ENCODE measurements around the gene RMI2. TPM values are rescaled to one million over a fixed set of nuclear protein-coding genes. Genes with fewer than 3 reads are reported as not detected.

Gene RMI2
- polyA plus RNA-seq, 1 donor from 2014 or later = 13.8 TPM

DNA sequence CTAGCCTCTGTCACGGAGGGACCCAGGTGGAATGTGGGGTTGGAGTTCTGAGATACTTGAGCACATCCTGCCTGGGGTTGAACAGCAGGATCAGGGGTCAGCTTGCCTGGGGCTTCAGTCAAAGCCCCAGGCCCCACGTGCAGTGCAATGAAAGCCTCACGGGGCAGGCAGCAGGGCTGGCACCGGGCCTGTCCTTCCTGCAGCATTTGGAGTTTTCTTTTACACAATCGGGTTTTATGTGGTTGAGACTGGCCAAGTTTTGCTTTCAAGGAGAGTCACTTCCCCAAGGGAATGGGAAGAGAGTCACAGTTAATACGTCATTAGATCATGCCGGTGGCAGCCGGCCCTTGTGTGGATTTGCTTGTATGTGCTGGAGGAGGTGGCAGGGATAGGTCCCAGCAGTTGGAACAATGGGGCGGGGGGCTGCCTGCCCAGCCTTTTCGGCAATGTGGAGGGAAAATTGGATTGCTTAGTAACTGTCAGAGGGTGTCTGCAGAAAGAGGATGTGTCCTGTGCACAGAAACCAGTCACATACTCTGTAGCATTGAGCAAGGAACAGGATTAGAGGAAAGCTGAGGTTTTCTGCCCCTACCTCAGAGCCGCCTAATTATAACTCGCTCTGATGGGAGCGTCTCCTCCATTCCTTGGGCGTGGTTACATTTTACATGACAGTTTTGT, 4.5 kb downstream of the RMI2 start:
- peak overlapping the region in 2 of 3 donors; percentile 4 to 16 for H3K27ac Mint-ChIP-seq
- peaks cover 2% of the 10 kb centered on the region for H3K36me3 Mint-ChIP-seq
- no peaks in the 10 kb centered on the region for H3K9me3 Mint-ChIP-seq
- H3K27me3 Mint-ChIP-seq = no peaks in the 10 kb centered on the region
- H3K4me3 Mint-ChIP-seq = peak overlapping the region in 2 of 4 donors; percentile 16 to 60
- H3K4me1 Mint-ChIP-seq = peaks cover 21 to 29% (median 25%) of the 10 kb centered on the region in 3 donors

- H3K4me3 Mint-ChIP-seq = no peak overlapping the region
- H3K4me1 Mint-ChIP-seq = peaks cover 25 to 32% (median 26%) of the 10 kb centered on the region in 3 donors
Measured at GRCh38 chr16:11350519-11350918, 5.3 kb downstream of the RMI2 start.

DNA sequence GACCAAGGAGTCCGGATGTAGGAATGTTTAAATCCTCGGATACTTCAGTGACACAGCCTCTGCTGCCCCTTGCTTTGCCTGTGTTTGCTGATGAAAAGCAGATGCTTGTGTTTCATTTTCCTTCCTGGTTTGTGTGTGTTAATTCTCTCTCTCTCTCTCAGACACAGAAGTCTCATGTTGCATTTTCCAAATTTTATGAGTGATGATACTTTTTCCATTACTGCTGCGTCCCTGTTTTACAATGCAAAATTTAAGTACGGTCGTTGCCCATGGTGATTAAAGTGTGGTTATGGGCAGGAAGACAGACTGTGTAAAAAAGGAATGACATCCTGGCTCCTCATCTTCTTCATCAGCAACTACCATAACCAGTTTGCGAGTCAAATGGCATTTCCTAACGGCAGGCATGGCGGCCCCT, 5.7 kb downstream of the RMI2 start:
- peak overlapping the region in 1 of 3 donors; percentile 62 for H3K27ac Mint-ChIP-seq
- no peaks in the 10 kb centered on the region for H3K27me3 Mint-ChIP-seq
- H3K36me3 Mint-ChIP-seq = peaks cover 2% of the 10 kb centered on the region
- no peaks in the 10 kb centered on the region for H3K9me3 Mint-ChIP-seq
- H3K4me1 Mint-ChIP-seq = peaks cover 28 to 30% (median 29%) of the 10 kb centered on the region in 3 donors
- peak overlapping the region in 1 of 4 donors; percentile 46 for H3K4me3 Mint-ChIP-seq

More at GRCh38 chr16:11350519-11350918, 5.3 kb downstream of the RMI2 start:
- Mint-ChIP-seq H3K27ac (peak overlapping the region in 1 of 3 donors; percentile 62), H3K9me3 (no peaks in the 10 kb centered on the region), H3K36me3 (peaks cover 2% of the 10 kb centered on the region), H3K27me3 (no peaks in the 10 kb centered on the region)

DNA sequence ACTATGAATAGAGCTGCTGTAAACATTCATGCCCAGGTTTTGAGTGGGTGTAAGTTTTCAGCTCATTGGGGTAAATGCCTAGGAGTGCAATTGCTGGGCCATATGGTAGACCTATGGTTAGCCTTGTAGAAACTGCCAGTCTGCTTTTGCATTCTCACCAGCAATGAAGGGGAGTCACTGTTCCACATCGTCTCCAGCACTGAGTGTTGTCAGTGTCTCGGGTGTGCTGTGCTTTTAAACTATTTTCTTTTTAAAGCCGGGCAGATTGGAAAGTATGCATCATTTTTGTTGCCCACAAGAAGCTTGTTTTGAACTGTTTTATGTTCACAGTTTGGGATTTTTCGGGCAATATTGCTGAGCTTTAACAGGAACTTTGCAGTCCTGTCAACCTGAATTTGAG, 7.9 kb downstream of the RMI2 start:
- Mint-ChIP-seq H3K4me3 (no peak overlapping the region), H3K9me3 (no peaks in the 10 kb centered on the region), H3K27me3 (peaks cover 2% of the 10 kb centered on the region)

GRCh38 chr16:11354407-11354732, 9.1 kb downstream of the RMI2 start:
- H3K27me3 Mint-ChIP-seq = peaks cover 8% of the 10 kb centered on the region
- peak overlapping the region; percentile 52 to 90 (median 64) for H3K4me3 Mint-ChIP-seq
- peaks cover 4% of the 10 kb centered on the region for H3K36me3 Mint-ChIP-seq
- no peaks in the 10 kb centered on the region for H3K9me3 Mint-ChIP-seq
- peak overlapping the region; percentile 56 to 94 (median 67) for H3K27ac Mint-ChIP-seq
- H3K4me1 Mint-ChIP-seq = peaks cover 30 to 31% (median 30%) of the 10 kb centered on the region in 3 donors

More for the DNA sequence above, 7.9 kb downstream of the RMI2 start:
- Mint-ChIP-seq H3K27ac (no peak overlapping the region), H3K36me3 (peaks cover 4% of the 10 kb centered on the region), H3K4me1 (peaks cover 30 to 31% (median 30%) of the 10 kb centered on the region in 3 donors)

- H3K27me3 Mint-ChIP-seq = peaks cover 11% of the 10 kb centered on the region
- peaks cover 4% of the 10 kb centered on the region for H3K36me3 Mint-ChIP-seq
- H3K4me3 Mint-ChIP-seq = peak overlapping the region; percentile 52 to 90 (median 64)
- H3K9me3 Mint-ChIP-seq = no peaks in the 10 kb centered on the region
- H3K27ac Mint-ChIP-seq = peak overlapping the region; percentile 56 to 94 (median 67)
- peaks cover 28 to 31% (median 30%) of the 10 kb centered on the region in 3 donors for H3K4me1 Mint-ChIP-seq
Measured at GRCh38 chr16:11354733-11355574, 9.7 kb downstream of the RMI2 start.

DNA sequence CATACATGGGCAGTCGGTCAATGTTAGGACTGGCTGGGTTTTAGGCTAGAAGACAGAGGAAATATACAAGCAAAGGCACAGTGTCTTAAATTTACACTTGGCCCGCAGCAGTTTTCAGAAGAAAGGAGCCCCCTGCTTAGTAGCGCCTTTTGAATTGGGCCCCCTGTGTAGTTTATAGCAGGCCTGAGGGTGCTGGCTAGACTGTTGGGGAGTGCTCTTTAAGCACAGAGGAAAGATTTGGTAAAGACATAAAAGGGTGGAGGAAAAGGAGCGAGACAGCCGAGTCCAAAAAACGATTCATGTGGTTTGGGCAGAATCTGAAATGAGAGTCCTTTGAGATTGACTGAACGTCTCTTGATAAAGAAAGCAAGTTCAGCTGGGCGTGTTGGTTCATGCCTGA, 10.6 kb downstream of the RMI2 start:
- H3K4me3 Mint-ChIP-seq = peak overlapping the region in 3 of 4 donors; percentile 6 to 73 (median 55)
- H3K4me1 Mint-ChIP-seq = peaks cover 28 to 32% (median 32%) of the 10 kb centered on the region in 3 donors
- H3K9me3 Mint-ChIP-seq = no peaks in the 10 kb centered on the region
- peaks cover 14% of the 10 kb centered on the region for H3K27me3 Mint-ChIP-seq
- H3K27ac Mint-ChIP-seq = peak overlapping the region in 2 of 3 donors; percentile 20 to 78
- H3K36me3 Mint-ChIP-seq = peaks cover 6% of the 10 kb centered on the region

DNA sequence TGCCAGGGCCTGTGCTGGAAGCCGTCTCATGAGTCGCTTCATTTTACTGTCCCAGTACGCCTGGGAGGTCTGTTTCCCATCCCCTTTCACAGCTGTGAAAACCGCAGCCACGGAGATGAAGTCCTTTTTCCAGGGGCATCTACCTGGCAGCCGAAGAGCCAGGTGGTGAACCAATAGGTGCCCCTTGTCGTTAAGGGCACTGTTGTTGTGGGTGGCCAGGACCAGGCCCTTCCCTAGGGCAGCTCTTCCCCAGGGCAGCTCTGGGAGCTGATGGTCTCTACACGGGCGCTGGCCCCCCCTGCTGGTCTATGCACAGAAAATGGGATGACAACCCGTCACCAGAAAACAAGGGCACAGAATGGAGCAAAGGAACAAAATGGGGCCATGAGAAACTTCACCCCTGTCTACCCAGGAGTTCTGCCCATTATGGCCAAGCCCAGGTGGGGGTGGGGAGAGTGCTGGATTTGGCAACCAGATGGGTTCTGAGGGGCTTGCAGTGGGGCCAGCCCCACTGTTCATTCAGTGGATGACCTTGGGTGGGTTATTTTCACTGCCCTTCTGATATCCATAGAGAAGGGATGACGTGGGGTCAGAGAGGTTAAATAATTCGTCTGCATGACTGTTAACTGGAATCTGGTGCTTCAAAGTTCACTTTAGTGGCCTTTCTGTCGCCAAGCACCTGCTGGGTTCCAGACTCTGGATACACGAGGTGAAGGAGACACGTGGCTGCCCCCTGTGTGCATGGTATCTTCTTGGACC, 11.5 kb downstream of the RMI2 start:
- H3K4me1 Mint-ChIP-seq = peaks cover 33 to 37% (median 36%) of the 10 kb centered on the region in 3 donors
- H3K27me3 Mint-ChIP-seq = peaks cover 22% of the 10 kb centered on the region
- H3K36me3 Mint-ChIP-seq = peaks cover 6% of the 10 kb centered on the region
- no peaks in the 10 kb centered on the region for H3K9me3 Mint-ChIP-seq
- H3K27ac Mint-ChIP-seq = peak overlapping the region in 1 of 3 donors; percentile 19
- H3K4me3 Mint-ChIP-seq = peak overlapping the region in 2 of 4 donors; percentile 28 to 35

DNA sequence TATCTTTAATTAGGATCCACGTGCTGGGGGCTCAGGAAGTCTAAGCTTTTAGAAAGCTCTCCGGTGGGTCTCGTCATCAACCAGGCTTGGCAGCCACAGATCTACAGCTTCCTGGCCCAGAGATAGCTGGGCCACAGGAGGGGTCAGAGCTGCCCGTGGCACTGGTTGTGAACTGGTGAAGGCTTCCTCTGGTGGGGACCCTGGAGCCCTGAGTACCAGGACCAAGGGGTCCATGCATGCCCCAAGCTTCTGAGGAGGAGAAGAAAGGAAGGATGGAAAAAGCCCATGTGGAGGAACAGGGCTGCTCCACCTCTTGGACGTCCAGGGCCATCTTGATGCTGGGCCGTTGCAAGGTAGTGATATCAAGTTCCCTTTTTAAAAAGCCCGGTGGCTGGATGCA, 13.3 kb downstream of the RMI2 start:
- H3K27ac Mint-ChIP-seq = no peak overlapping the region
- no peaks in the 10 kb centered on the region for H3K9me3 Mint-ChIP-seq
- peaks cover 47% of the 10 kb centered on the region in 3 donors for H3K4me1 Mint-ChIP-seq
- H3K36me3 Mint-ChIP-seq = peaks cover 4% of the 10 kb centered on the region
- peaks cover 37% of the 10 kb centered on the region for H3K27me3 Mint-ChIP-seq
- no peak overlapping the region for H3K4me3 Mint-ChIP-seq

DNA sequence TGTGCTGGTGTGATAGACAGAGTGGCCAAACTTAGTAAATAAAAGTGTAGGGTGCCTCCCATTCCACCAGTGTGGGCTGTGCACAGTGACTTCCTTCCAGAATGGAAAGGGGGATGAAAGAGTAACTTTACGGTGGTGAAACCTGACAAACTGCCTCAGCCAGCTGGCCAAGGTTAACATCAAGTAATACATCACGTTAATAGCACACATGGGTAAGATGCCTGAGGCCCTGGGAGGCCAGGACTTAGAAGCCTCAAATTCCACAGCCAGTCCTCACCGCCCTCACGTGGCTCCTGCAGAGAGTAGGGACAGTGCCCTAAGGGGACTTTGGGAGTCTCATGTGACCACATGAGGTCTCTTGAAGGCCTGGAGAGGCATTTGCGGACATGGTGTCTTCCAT, 14.1 kb downstream of the RMI2 start:
- Mint-ChIP-seq H3K9me3 (no peaks in the 10 kb centered on the region), H3K27ac (no peak overlapping the region), H3K27me3 (peaks cover 38% of the 10 kb centered on the region), H3K36me3 (peaks cover 4% of the 10 kb centered on the region), H3K4me1 (peaks cover 40 to 42% (median 40%) of the 10 kb centered on the region in 3 donors), H3K4me3 (no peak overlapping the region)

GRCh38 chr16:11360641-11361373, 15.5 kb downstream of the RMI2 start:
- peaks cover 27 to 36% (median 28%) of the 10 kb centered on the region in 3 donors for H3K4me1 Mint-ChIP-seq
- H3K27ac Mint-ChIP-seq = no peak overlapping the region
- H3K9me3 Mint-ChIP-seq = no peaks in the 10 kb centered on the region
- peaks cover 4% of the 10 kb centered on the region for H3K36me3 Mint-ChIP-seq
- peaks cover 41% of the 10 kb centered on the region for H3K27me3 Mint-ChIP-seq
- H3K4me3 Mint-ChIP-seq = no peak overlapping the region

GRCh38 chr16:11361701-11362451, 16.6 kb downstream of the RMI2 start:
- peak overlapping the region; percentile 48 to 92 (median 73) for H3K4me3 Mint-ChIP-seq
- peaks cover 25 to 33% (median 27%) of the 10 kb centered on the region in 3 donors for H3K4me1 Mint-ChIP-seq
- H3K27me3 Mint-ChIP-seq = peaks cover 39% of the 10 kb centered on the region
- peaks cover 4% of the 10 kb centered on the region for H3K36me3 Mint-ChIP-seq
- H3K9me3 Mint-ChIP-seq = no peaks in the 10 kb centered on the region
- peak overlapping the region in 1 of 3 donors; percentile 3 for H3K27ac Mint-ChIP-seq

GRCh38 chr16:11363927-11364258, 18.6 kb downstream of the RMI2 start:
- Mint-ChIP-seq H3K36me3 (peaks cover 2% of the 10 kb centered on the region), H3K27ac (peak overlapping the region in 1 of 3 donors; percentile 51), H3K27me3 (peaks cover 41% of the 10 kb centered on the region), H3K9me3 (no peaks in the 10 kb centered on the region), H3K4me3 (peak overlapping the region in 1 of 4 donors; percentile 66), H3K4me1 (peaks cover 28 to 33% (median 30%) of the 10 kb centered on the region in 3 donors)
